Type B pancreatic cell (in vitro differentiated cells): Measurements from ENCODE around the gene UMODL1. TPM values are rescaled to one million over a fixed set of nuclear protein-coding genes. Genes with fewer than 3 reads are reported as not detected.

ENCODE experiments used
- DNase-seq: peaks from one replicate; pipeline ENCODE4 v3.0.0; 2021; ENCODE audit warnings: mixed read lengths; ENCODE audit not compliant: unreplicated experiment; ENCODE audit errors: extremely low spot score
- H3K27ac Mint-ChIP-seq: 2 replicates; pipeline ENCODE4 v1.8.0; 2021; ENCODE audit warnings: mild to moderate bottlenecking, mixed read lengths
- H3K27me3 Mint-ChIP-seq: 2 replicates; pipeline ENCODE4 v1.8.0; 2021; ENCODE audit warnings: mixed read lengths
- H3K36me3 Mint-ChIP-seq: 2 replicates; pipeline ENCODE4 v1.8.0; 2021; ENCODE audit warnings: mixed read lengths
- H3K4me1 Mint-ChIP-seq: one replicate; pipeline ENCODE4 v1.8.0; 2021; ENCODE audit warnings: mixed read lengths; ENCODE audit not compliant: unreplicated experiment
- H3K4me3 Mint-ChIP-seq: 2 replicates; pipeline ENCODE4 v1.8.0; 2021; ENCODE audit warnings: mild to moderate bottlenecking, mixed read lengths
- H3K9me3 Mint-ChIP-seq: 2 replicates; pipeline ENCODE4 v1.8.0; 2021; ENCODE audit warnings: mixed read lengths
- CTCF ChIP-seq: fragments of 200-600 bp; sonication (generic); conservative IDR thresholded peaks from 2 replicates; pipeline ENCODE4 v1.5.0; 2021; ENCODE audit warnings: antibody characterized with exemption, mild to moderate bottlenecking
- total RNA-seq: library from RNA; stranded (reverse); gene quantifications from 2 replicates; pipeline ENCODE4 v1.2.1, GENCODE V29; 2021; ENCODE audit warnings: low replicate concordance

UMODL1 gene
- total RNA-seq, 1 donor from 2014 or later: 0.36 TPM

GRCh38 chr21:42093186-42093585 is 22.1 kb downstream of the UMODL1 start:
- no peak for DNase-seq
- Mint-ChIP-seq H3K9me3 (peaks cover 4% of the 10 kb centered on the region), H3K36me3 (no peaks in the 10 kb centered on the region), H3K4me1 (peaks cover 10% of the 10 kb centered on the region), H3K27ac (no peak overlapping the region), H3K4me3 (no peak overlapping the region), H3K27me3 (peaks cover 13% of the 10 kb centered on the region)
- no peak for TF ChIP-seq CTCF

GRCh38 chr21:42093991-42094421 is 22.9 kb downstream of the UMODL1 start:
- no peak for DNase-seq
- peaks cover 13% of the 10 kb centered on the region for H3K27me3 Mint-ChIP-seq
- no peak overlapping the region for H3K27ac Mint-ChIP-seq
- no peaks in the 10 kb centered on the region for H3K36me3 Mint-ChIP-seq
- H3K4me1 Mint-ChIP-seq: peaks cover 11% of the 10 kb centered on the region
- TF ChIP-seq CTCF: no peak
- H3K9me3 Mint-ChIP-seq: peaks cover 4% of the 10 kb centered on the region
- no peak overlapping the region for H3K4me3 Mint-ChIP-seq

- no peaks in the 10 kb centered on the region for H3K36me3 Mint-ChIP-seq
- no peak for DNase-seq
- H3K9me3 Mint-ChIP-seq: peaks cover 4% of the 10 kb centered on the region
- H3K27me3 Mint-ChIP-seq: peaks cover 13% of the 10 kb centered on the region
- peak; percentile 19 for TF ChIP-seq CTCF
- no peak overlapping the region for H3K27ac Mint-ChIP-seq
- no peak overlapping the region for H3K4me3 Mint-ChIP-seq
- peaks cover 7% of the 10 kb centered on the region for H3K4me1 Mint-ChIP-seq
Observed at GRCh38 chr21:42094811-42095210, 23.7 kb downstream of the UMODL1 start.

- no peak overlapping the region for H3K27ac Mint-ChIP-seq
Observed at GRCh38 chr21:42095581-42095980, 24.5 kb downstream of the UMODL1 start.

GRCh38 chr21:42096566-42096965 is 25.4 kb downstream of the UMODL1 start:
- H3K9me3 Mint-ChIP-seq: peaks cover 4% of the 10 kb centered on the region
- no peak overlapping the region for H3K27ac Mint-ChIP-seq
- no peaks in the 10 kb centered on the region for H3K36me3 Mint-ChIP-seq
- peaks cover 5% of the 10 kb centered on the region for H3K27me3 Mint-ChIP-seq
- DNase-seq: no peak
- TF ChIP-seq CTCF: no peak
- peaks cover 7% of the 10 kb centered on the region for H3K4me1 Mint-ChIP-seq
- H3K4me3 Mint-ChIP-seq: no peak overlapping the region

More at GRCh38 chr21:42095581-42095980, 24.5 kb downstream of the UMODL1 start:
- Mint-ChIP-seq H3K4me1 (peaks cover 7% of the 10 kb centered on the region), H3K9me3 (peaks cover 4% of the 10 kb centered on the region), H3K27me3 (peaks cover 11% of the 10 kb centered on the region), H3K36me3 (no peaks in the 10 kb centered on the region), H3K4me3 (no peak overlapping the region)
- no peak for DNase-seq
- no peak for TF ChIP-seq CTCF

- Mint-ChIP-seq H3K27ac (peak overlapping the region; percentile 73), H3K4me1 (peaks cover 7% of the 10 kb centered on the region), H3K36me3 (no peaks in the 10 kb centered on the region), H3K4me3 (no peak overlapping the region), H3K27me3 (no peaks in the 10 kb centered on the region), H3K9me3 (peaks cover 4% of the 10 kb centered on the region)
- TF ChIP-seq CTCF: no peak
- DNase-seq: no peak
Observed at GRCh38 chr21:42097274-42097673, 26.2 kb downstream of the UMODL1 start.
